ENCODE data around the gene BICD1.

GRCh38 chr12:32158525-32158924 lies 51.9 kb downstream of the BICD1 start:
- no peak for TF ChIP-seq EP300 (IDR thresholded peaks at IDR 0.05)
- TF ChIP-seq CTCF (IDR thresholded peaks at IDR 0.05) = no peak

All from ovary (tissue), 3 donors.